Mucosa of descending colon (tissue), 3 donors: Measurements from ENCODE around the gene C2orf42. TPM values are rescaled to one million over a fixed set of nuclear protein-coding genes. Genes with fewer than 3 reads are reported as not detected.
"Not testable (repeated sequence)": the region's sequence is repeated elsewhere in the genome, so short reads cannot be mapped to it uniquely, and the experiment has no call there.

Experiments used
- ATAC-seq: fragments of 200-7000 bp; cut with Tn5 transposase; one replicate; pipeline ENCODE4 v1.9.1; 2020; ENCODE audit warnings: mild to moderate bottlenecking, moderate library complexity
- DNase-seq, 3 donors: peaks; one replicate each; pipeline ENCODE4 v3.0.0-alpha.2; 2020
- H3K36me3 ChIP-seq: fragments of 200-600 bp; one replicate; pipeline ENCODE4 v1.8.0; 2021; ENCODE audit warnings: low read depth, mild to moderate bottlenecking
- H3K4me1 ChIP-seq: fragments of 200-600 bp; one replicate; pipeline ENCODE4 v1.8.0; 2021; ENCODE audit warnings: low read depth, mild to moderate bottlenecking
- H3K4me3 ChIP-seq: fragments of 200-600 bp; one replicate; pipeline ENCODE4 v1.8.0; 2021; ENCODE audit warnings: mild to moderate bottlenecking
- H3K9me3 ChIP-seq: fragments of 200-600 bp; one replicate; pipeline ENCODE4 v1.8.0; 2021; ENCODE audit warnings: mild to moderate bottlenecking
- CTCF ChIP-seq: fragments of 200-600 bp; IDR thresholded peaks from one replicate; pipeline ENCODE4 v1.8.0; 2022; ENCODE audit warnings: antibody characterized with exemption, mild to moderate bottlenecking
- intact Hi-C, 2 donors: fragments of 100-400 bp; cut with DNase I in 1 of 2; cut with micrococcal nuclease in 1 of 2; formaldehyde crosslinking; loops; one replicate each; pipeline versions ENCODE4 v1.11.0 to v1.11.1; 2022; cut with DNase I, micrococcal nuclease
- total RNA-seq, 3 donors: library from RNA; stranded (reverse); fragmentation: NEBNext Ultra II Directional in 2 of 3; extraction: Animal tissue kit (Norgen Biotek cat#: 25700) in 2 of 3; gene quantifications; one replicate each; pipeline versions ENCODE4 v1.2.1 to v1.2.4, GENCODE V29; 2021 to 2023
- donor health status: DM: no; HTN: no; CAD: no; lungs with moderate emphysema.
- donor health status: DM: no; HTN: no; CAD: no.
- donor health status: DM: no; HTN: yes; CAD: no.

The C2orf42 gene
- total RNA-seq, 3 donors from 2014 or later, result 7.6 to 17.2 (median 12.2) TPM

GRCh38 chr2:70132244-70133126, 58.3 kb downstream of the C2orf42 start:
- Histone ChIP-seq H3K4me1 (peaks cover 31% of the 10 kb centered on the region), H3K4me3 (no peak overlapping the region), H3K36me3 (no peaks in the 10 kb centered on the region), H3K9me3 (no peaks in the 10 kb centered on the region)
- TF ChIP-seq CTCF, result no peak
- ATAC-seq (peak; percentile 79), DNase-seq (peak in 2 of 3 donors; percentile 57 to 59)
- intact Hi-C loops, result no loop called here

- intact Hi-C loops, H3K4me3 ChIP-seq, H3K9me3 ChIP-seq, DNase-seq, H3K36me3 ChIP-seq, ATAC-seq: not testable (repeated sequence)
- peaks cover 31% of the 10 kb centered on the region for H3K4me1 ChIP-seq
Observed at GRCh38 chr2:70131344-70132143, 59.3 kb downstream of the C2orf42 start.

- intact Hi-C loops, result no loop called here
- no peak for DNase-seq
- Histone ChIP-seq H3K9me3 (no peaks in the 10 kb centered on the region), H3K4me3 (no peak overlapping the region), H3K4me1 (peaks cover 25% of the 10 kb centered on the region), H3K36me3 (no peaks in the 10 kb centered on the region)
- no peak for ATAC-seq
- no peak for TF ChIP-seq CTCF
Observed at GRCh38 chr2:70128005-70128404, 62.8 kb downstream of the C2orf42 start.

- intact Hi-C loops, result no loop called here
- no peak for TF ChIP-seq CTCF
- Histone ChIP-seq H3K9me3 (no peaks in the 10 kb centered on the region), H3K4me1 (peaks cover 9% of the 10 kb centered on the region), H3K4me3 (no peak overlapping the region), H3K36me3 (no peaks in the 10 kb centered on the region)
- ATAC-seq, result no peak
- DNase-seq, result no peak
Observed at GRCh38 chr2:70126413-70126812, 64.4 kb downstream of the C2orf42 start.

- H3K4me1 ChIP-seq, result peaks cover 8% of the 10 kb centered on the region
- intact Hi-C loops, result no loop called here
Observed at GRCh38 chr2:70125498-70125898, 65.3 kb downstream of the C2orf42 start.

More at GRCh38 chr2:70125498-70125898, 65.3 kb downstream of the C2orf42 start:
- no peak for TF ChIP-seq CTCF
- no peak for DNase-seq
- Histone ChIP-seq H3K36me3 (no peaks in the 10 kb centered on the region), H3K4me3 (no peak overlapping the region), H3K9me3 (no peaks in the 10 kb centered on the region)
- ATAC-seq, result no peak
